Skin of body (tissue), 2 donors: ENCODE measurements around the gene MUL1. TPM values are rescaled to one million over a fixed set of nuclear protein-coding genes. Genes with fewer than 3 reads are reported as not detected.
"Not testable (repeated sequence)": the region's sequence is repeated elsewhere in the genome, so short reads cannot be mapped to it uniquely, and the experiment has no call there.

ENCODE experiments used
- DNase-seq: peaks from one replicate; lab custom pipeline; 2025; lab: John Stamatoyannopoulos, UW
- total RNA-seq: library from RNA; depleted of rRNA; stranded (reverse); fragments of >200 nt; gene quantifications from one replicate; pipeline ENCODE4 v1.2.3, GENCODE V29; 2014

MUL1 gene
- total RNA-seq = 14.0 TPM

DNA sequence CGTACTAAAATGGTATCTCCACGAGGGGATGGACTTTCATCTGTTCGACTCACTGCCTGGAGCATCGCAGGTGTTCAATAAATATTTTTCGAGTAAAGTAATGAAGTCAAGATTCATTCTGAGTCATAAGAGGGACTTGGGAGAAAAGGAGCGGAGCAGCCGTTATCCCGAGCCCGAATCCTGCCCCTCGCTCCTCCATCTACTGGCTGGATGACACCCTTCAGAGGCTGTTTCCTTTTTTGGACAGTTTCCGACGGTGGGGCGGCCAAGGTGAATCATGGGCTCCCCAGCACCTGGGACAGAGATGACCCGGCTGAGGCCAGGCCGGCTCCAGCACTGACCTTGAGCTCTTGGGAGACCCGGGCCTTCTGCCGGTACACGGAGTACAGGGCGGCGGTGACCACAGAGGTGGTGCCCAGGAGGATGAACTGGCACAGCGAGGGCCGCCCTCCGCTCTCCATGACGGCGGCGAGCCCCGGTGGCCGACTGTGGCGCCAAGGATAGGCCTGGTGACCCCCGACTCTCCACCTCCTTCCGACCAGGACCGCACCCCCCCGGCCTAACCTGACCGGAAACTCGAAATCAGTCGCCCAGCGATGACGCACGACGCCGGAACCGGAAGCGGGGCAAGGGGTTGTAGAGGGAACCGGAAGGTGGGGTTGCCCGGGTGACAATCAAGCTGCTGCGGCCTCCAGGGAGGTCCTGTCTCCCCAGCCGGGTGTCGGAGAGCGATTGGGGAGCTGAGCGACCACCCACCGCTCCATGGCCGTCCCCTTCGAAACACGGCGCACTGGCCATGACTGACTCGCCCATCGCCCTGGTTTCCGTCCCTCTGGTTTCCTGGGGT lies at the start of gene MUL1:
TSS of gene MUL1 (minus strand) at position 588 of the 847 bp plus-strand sequence. CDS start at position 461, 127 bp downstream.
- peak; percentile 88 for DNase-seq

DNA sequence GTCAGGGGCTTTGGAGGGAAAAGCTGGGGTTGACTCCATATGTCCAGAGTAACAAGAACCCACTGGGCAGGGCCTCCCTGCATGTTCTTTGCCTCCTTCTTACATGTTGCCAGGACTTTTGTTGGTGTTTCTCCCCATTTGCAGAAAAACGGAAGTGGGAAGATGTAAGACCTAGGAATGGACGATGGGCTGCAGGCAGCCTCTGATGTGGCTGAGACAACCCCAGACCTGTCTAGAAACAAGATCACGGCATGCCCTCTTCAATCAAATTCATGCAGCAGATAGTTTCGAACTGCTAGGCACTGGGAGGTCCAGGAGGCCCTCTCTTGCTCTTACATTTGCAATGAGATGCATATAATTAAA lies 47.8 kb upstream of the MUL1 start:
- DNase-seq = no peak

DNA sequence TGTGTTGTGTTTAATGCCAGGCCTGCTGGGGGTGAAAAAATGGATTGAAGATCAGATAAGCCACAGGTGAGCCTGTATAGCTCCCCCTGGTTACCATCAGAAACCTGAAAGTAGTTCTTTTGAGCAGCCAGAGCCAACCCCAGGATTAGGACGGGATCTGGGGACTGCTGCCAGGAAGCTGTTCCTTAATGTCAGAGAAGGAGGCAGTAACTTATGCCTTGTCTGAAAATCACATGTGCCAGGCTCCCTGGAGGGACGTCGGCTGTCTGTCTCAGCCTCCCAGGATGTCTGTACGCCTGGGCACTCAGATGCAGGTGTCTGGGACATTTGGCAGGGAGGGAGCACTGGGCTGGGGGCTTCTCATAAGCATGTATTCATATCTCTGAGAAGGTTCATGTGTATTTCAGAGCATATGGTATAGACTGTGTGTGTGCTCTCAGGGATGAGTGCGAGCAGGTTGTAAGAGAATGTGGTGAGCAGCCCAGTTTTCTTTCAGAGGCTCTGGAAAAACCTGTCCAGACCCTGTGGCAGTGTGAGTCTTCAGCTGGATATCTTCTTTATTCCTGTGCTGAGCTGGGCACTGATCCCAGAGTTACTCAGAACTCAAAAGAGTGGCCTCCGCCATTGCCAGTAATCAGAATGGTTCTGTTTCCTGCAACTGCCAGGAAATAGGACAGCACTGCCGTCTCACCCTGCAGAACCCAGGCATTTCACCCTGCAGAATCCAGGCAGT lies 47.2 kb upstream of the MUL1 start:
- DNase-seq = no peak

- no peak for DNase-seq
These were observed 44.9 kb upstream of the MUL1 start for GRCh38 chr1:20552728-20553445.

GRCh38 chr1:20551945-20552727 lies 44.2 kb upstream of the MUL1 start, which contains the start of gene FAM43B:
Gene FAM43B (plus strand): TSS chr1:20552573. CDS start chr1:20552974, 401 bp downstream.
- DNase-seq = peak; percentile 72

DNA sequence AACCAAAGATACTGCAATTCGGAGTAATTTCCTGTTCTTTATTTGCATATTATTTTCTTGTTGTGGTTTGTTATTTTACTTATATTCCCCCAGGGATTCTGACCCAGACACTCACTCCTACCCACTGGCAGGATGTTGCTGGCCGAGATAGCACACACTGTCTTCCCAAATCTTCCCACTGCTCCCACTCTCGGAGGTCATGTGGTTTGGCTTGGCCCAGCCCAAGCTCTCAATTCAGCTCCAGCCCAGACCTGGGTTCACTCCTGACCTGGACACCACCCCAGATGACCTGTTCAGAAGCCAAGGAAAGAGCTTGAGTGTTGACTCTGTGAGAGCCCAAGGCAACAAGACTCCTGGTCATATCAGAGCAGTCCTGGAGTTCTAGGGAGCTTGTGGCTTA lies 43.2 kb upstream of the MUL1 start:
- DNase-seq = no peak

DNA sequence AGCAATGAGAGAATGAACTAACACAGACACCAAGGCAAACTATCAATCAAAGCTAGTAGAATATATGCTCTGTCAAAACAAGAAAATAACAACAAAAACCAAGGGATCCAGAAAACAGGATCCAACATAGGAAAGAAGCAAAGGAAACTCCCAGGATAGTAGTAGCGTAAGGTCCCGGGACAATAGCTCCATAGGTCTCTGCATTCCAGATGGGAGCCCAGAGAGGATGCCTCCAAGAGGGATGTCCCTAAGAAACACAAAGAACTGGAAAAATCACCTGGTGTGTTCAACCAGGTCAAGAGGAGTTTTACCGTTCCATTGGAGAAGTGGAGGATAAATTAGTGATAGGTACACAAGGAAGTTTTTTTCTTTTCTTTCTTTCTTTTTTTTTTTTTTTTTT lies 38.7 kb upstream of the MUL1 start:
- DNase-seq = no peak

DNA sequence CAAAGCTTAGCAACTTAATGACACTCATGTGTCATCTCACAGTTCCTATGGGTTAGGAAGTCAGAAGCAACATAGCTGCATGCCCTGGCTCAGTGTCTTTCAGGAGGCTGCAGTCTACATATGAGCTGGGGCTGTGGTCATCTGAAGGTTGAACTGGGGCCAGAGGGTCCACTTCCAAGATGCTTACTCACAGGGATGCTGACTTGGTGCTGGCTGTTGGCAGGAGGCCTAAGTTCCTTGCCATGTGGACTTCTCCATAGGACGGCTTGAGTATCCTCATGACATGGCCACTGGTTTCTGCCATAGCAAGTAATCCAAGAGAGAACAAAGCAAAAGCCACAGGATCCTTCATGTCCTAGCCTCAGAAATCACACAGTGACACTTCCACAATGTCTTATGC lies 32.3 kb upstream of the MUL1 start:
- DNase-seq = no peak

- no peak for DNase-seq
These were observed 31.0 kb upstream of the MUL1 start for GRCh38 chr1:20538760-20539551.

GRCh38 chr1:20538227-20538626 lies 30.3 kb upstream of the MUL1 start:
- no peak for DNase-seq

- DNase-seq = no peak
These were observed 26.9 kb upstream of the MUL1 start for GRCh38 chr1:20534659-20535417.

- no peak for DNase-seq
These were observed 25.7 kb upstream of the MUL1 start for GRCh38 chr1:20533635-20534034.

- no peak for DNase-seq
These were observed 22.9 kb upstream of the MUL1 start for GRCh38 chr1:20530901-20531300.

- DNase-seq = no peak
These were observed 22.4 kb upstream of the MUL1 start for GRCh38 chr1:20530306-20530705.

GRCh38 chr1:20528221-20528620 lies 20.3 kb upstream of the MUL1 start:
- DNase-seq = no peak

- no peak for DNase-seq
These were observed 18.3 kb upstream of the MUL1 start for GRCh38 chr1:20526267-20526666.

GRCh38 chr1:20521960-20522861 lies 14.3 kb upstream of the MUL1 start:
- DNase-seq = peak; percentile 42

DNA sequence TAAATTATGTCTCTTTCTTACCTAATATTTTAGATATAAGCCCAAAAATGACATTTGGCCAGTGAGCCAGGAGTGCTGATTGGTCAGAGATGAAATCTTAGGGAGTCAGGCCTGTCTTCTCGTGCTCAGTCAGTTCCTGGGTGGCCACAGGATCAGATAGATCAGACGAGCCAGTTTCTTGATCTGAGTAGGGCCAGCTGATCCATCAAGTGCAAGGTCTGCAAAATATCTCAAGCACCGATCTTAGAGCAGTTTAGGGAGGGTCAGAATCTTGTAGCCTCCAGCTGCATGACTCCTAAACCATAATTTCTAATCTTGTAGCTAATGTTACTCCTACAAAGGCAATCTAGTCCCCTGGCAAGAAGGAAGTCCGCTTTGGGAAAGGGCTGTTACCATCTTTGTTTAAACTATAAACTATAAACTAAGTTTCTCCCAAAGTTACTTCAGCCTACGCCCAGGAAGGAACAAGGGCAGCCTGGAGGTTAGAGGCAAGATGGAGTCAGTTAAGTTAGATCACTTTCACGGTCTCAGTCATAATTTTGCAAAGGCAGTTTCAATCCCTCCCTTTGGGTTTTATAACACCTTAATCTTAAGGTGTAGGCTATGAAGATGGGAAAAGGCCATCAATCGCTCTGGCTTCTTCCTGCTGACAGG lies 11.8 kb upstream of the MUL1 start:
- not testable (repeated sequence) for DNase-seq
